GM21367 (cell line): Measurements from ENCODE around the gene AK8.

ENCODE experiments used
- ATAC-seq: cut with Tn5 transposase; IDR thresholded peaks from one replicate; pipeline ENCODE4 v1.9.1; 2021; ENCODE audit not compliant: unreplicated experiment

AK8 gene

GRCh38 chr9:132800038-132800648 is 77.9 kb downstream of the AK8 start:
- no peak for ATAC-seq

GRCh38 chr9:132798817-132799790 is 79.0 kb downstream of the AK8 start:
- no peak for ATAC-seq

GRCh38 chr9:132797861-132798659 is 80.0 kb downstream of the AK8 start:
- no peak for ATAC-seq

GRCh38 chr9:132795511-132796303 is 82.4 kb downstream of the AK8 start:
- no peak for ATAC-seq

- no peak for ATAC-seq
These were observed 83.2 kb downstream of the AK8 start for GRCh38 chr9:132794730-132795380.

GRCh38 chr9:132793606-132794580 is 84.2 kb downstream of the AK8 start:
- no peak for ATAC-seq

- ATAC-seq: no peak
These were observed 85.5 kb downstream of the AK8 start for GRCh38 chr9:132792547-132792946.

GRCh38 chr9:132791699-132792240 is 86.3 kb downstream of the AK8 start:
- ATAC-seq: no peak

- no peak for ATAC-seq
These were observed 88.4 kb downstream of the AK8 start for GRCh38 chr9:132789719-132790118.

- no peak for ATAC-seq
These were observed 89.7 kb downstream of the AK8 start for GRCh38 chr9:132788378-132788777.

GRCh38 chr9:132787748-132788159 is 90.3 kb downstream of the AK8 start:
- no peak for ATAC-seq

GRCh38 chr9:132784286-132784830 is 93.7 kb downstream of the AK8 start:
- no peak for ATAC-seq

GRCh38 chr9:132783006-132783405 is 95.1 kb downstream of the AK8 start:
- no peak for ATAC-seq

- ATAC-seq: no peak
These were observed 96.0 kb downstream of the AK8 start for GRCh38 chr9:132782037-132782436.

GRCh38 chr9:132780230-132781007 is 97.7 kb downstream of the AK8 start:
- ATAC-seq: no peak

GRCh38 chr9:132776891-132777290 is 101.2 kb downstream of the AK8 start:
- no peak for ATAC-seq

- ATAC-seq: no peak
These were observed 101.8 kb downstream of the AK8 start for GRCh38 chr9:132776268-132776667.

- no peak for ATAC-seq
These were observed 102.4 kb downstream of the AK8 start for GRCh38 chr9:132775720-132776119.
